Stimulated activated CD4-positive, alpha-beta T cell treated with anti-CD3 and anti-CD28 coated beads, Interleukin-15, amount 100 ng/mL, for 1 hour (primary cell): ENCODE data around the gene DNAI7.

Experiments used
- DNase-seq, 2 donors: peaks; one replicate each; pipeline ENCODE4 v3.0.0-alpha.2; 2020; ENCODE audit warnings: low read depth in 1 of 2, low spot score in 1 of 2

DNAI7 gene

GRCh38 chr12:25186038-25186787, 8.7 kb downstream of the DNAI7 start:
- DNase-seq, result no peak

GRCh38 chr12:25184132-25184531, 10.8 kb downstream of the DNAI7 start:
- no peak for DNase-seq

- no peak for DNase-seq
Observed at GRCh38 chr12:25182765-25183164, 12.2 kb downstream of the DNAI7 start.

GRCh38 chr12:25162866-25163265, 32.1 kb downstream of the DNAI7 start:
- no peak for DNase-seq

- DNase-seq, result no peak
Observed at GRCh38 chr12:25156061-25156460, 38.9 kb downstream of the DNAI7 start.

- DNase-seq, result no peak
Observed at GRCh38 chr12:25155022-25155576, 39.9 kb downstream of the DNAI7 start.

- no peak for DNase-seq
Observed at GRCh38 chr12:25152055-25152454, 42.9 kb downstream of the DNAI7 start.

GRCh38 chr12:25151476-25151875, 43.5 kb downstream of the DNAI7 start:
- no peak for DNase-seq

GRCh38 chr12:25146686-25147085, 48.3 kb downstream of the DNAI7 start:
- DNase-seq, result no peak

GRCh38 chr12:25135531-25136154, 59.3 kb downstream of the DNAI7 start:
- no peak for DNase-seq

GRCh38 chr12:25131270-25131669, 63.7 kb downstream of the DNAI7 start:
- DNase-seq, result no peak

- no peak for DNase-seq
Observed at GRCh38 chr12:25130741-25131188, 64.2 kb downstream of the DNAI7 start.

- DNase-seq, result no peak
Observed at GRCh38 chr12:25126746-25127145, 68.2 kb downstream of the DNAI7 start.

- DNase-seq, result no peak
Observed at GRCh38 chr12:25126101-25126500, 68.9 kb downstream of the DNAI7 start.

GRCh38 chr12:25124493-25124892, 70.5 kb downstream of the DNAI7 start:
- DNase-seq, result no peak

- no peak for DNase-seq
Observed at GRCh38 chr12:25123126-25123525, 71.8 kb downstream of the DNAI7 start.

GRCh38 chr12:25121916-25122315, 73.0 kb downstream of the DNAI7 start:
- no peak for DNase-seq

GRCh38 chr12:25121110-25121509, 73.8 kb downstream of the DNAI7 start:
- no peak for DNase-seq

GRCh38 chr12:25119020-25119419, 75.9 kb downstream of the DNAI7 start:
- no peak for DNase-seq

- no peak for DNase-seq
Observed at GRCh38 chr12:25115677-25116076, 79.3 kb downstream of the DNAI7 start.

GRCh38 chr12:25113651-25114050, 81.3 kb downstream of the DNAI7 start:
- no peak for DNase-seq

- DNase-seq, result no peak
Observed at GRCh38 chr12:25110260-25110659, 84.7 kb downstream of the DNAI7 start.
